Right ventricle myocardium superior (tissue), 1 donor: ENCODE results near the gene CES4A. TPM values are rescaled to one million over a fixed set of nuclear protein-coding genes. Genes with fewer than 3 reads are reported as not detected.
A peak's percentile ranks its signal among the peaks of the same experiment; 100 is the strongest.

Experiments
- ATAC-seq: fragments of 200-7000 bp; cut with Tn5 transposase; one replicate; pipeline ENCODE4 v1.9.1; 2020; ENCODE audit warnings: mild to moderate bottlenecking; ENCODE audit not compliant: poor library complexity
- DNase-seq: peaks from one replicate; pipeline ENCODE4 v3.0.0-alpha.2; 2020
- intact Hi-C: fragments of 100-400 bp; cut with DNase I; formaldehyde crosslinking; loops from one replicate; pipeline ENCODE4 v1.11.2; 2022
- total RNA-seq: library from RNA; stranded (reverse); fragmentation: NEBNext Ultra II Directional; extraction: Animal tissue kit (Norgen Biotek cat#: 25700); gene quantifications from one replicate; pipeline ENCODE4 v1.2.1, GENCODE V29; 2021
- donor health status: DM: no; HTN: yes; CAD: no; lungs with severe emphysema.

The CES4A gene
- total RNA-seq, 1 donor from 2014 or later = 6.2 TPM

GRCh38 chr16:67013823-67014633 is 25.6 kb downstream of the CES4A start:
- DNase-seq (peak; percentile 90), ATAC-seq (peak; percentile 94)
- intact Hi-C loops = no loop called here

- intact Hi-C loops = no loop called here
- no peak for DNase-seq
- ATAC-seq = no peak
These were observed 26.4 kb downstream of the CES4A start for GRCh38 chr16:67014634-67015312.

- no peak for ATAC-seq
- intact Hi-C loops = no loop called here
- DNase-seq = no peak
These were observed 26.9 kb downstream of the CES4A start for GRCh38 chr16:67015313-67015731.

- ATAC-seq (no peak), DNase-seq (no peak)
- intact Hi-C loops = no loop called here
These were observed 27.8 kb downstream of the CES4A start for GRCh38 chr16:67016143-67016542.

GRCh38 chr16:67016681-67017420 is 28.5 kb downstream of the CES4A start:
- intact Hi-C loops = no loop called here
- no peak for DNase-seq
- no peak for ATAC-seq

GRCh38 chr16:67017421-67017750 is 29.0 kb downstream of the CES4A start:
- intact Hi-C loops = no loop called here
- no peak for ATAC-seq
- DNase-seq = no peak

GRCh38 chr16:67017810-67018488 is 29.6 kb downstream of the CES4A start:
- ATAC-seq (no peak), DNase-seq (peak; percentile 55)
- intact Hi-C loops = no loop called here

GRCh38 chr16:67019171-67019570 is 30.8 kb downstream of the CES4A start:
- ATAC-seq = no peak
- intact Hi-C loops = no loop called here

GRCh38 chr16:67021321-67021720 is 32.9 kb downstream of the CES4A start:
- no peak for ATAC-seq
- no peak for DNase-seq
- intact Hi-C loops = no loop called here

More at GRCh38 chr16:67019171-67019570, 30.8 kb downstream of the CES4A start:
- no peak for DNase-seq

GRCh38 chr16:67022531-67023214 is 34.3 kb downstream of the CES4A start:
- DNase-seq (no peak), ATAC-seq (no peak)

GRCh38 chr16:67023689-67024088 is 35.3 kb downstream of the CES4A start:
- intact Hi-C loops = no loop called here
- ATAC-seq (no peak), DNase-seq (no peak)

More at GRCh38 chr16:67022531-67023214, 34.3 kb downstream of the CES4A start:
- intact Hi-C loops = no loop called here

GRCh38 chr16:67024384-67025209 is 36.2 kb downstream of the CES4A start:
- ATAC-seq (no peak), DNase-seq (no peak)
- intact Hi-C loops = no loop called here

- no peak for ATAC-seq
- DNase-seq = no peak
- intact Hi-C loops = no loop called here
These were observed 36.8 kb downstream of the CES4A start for GRCh38 chr16:67025210-67025550.

- intact Hi-C loops = no loop called here
- ATAC-seq = no peak
- DNase-seq = no peak
These were observed 38.2 kb downstream of the CES4A start for GRCh38 chr16:67026570-67026969.

- DNase-seq (no peak), ATAC-seq (no peak)
- intact Hi-C loops = no loop called here
These were observed 38.7 kb downstream of the CES4A start for GRCh38 chr16:67027046-67027445.

GRCh38 chr16:67028167-67028695 is 39.8 kb downstream of the CES4A start:
- DNase-seq (no peak), ATAC-seq (peak; percentile 1)
- intact Hi-C loops = no loop called here

GRCh38 chr16:67028696-67029253 is 40.4 kb downstream of the CES4A start, which contains the start of gene CBFB:
Gene CBFB, plus strand, starts transcription at chr16:67029149. Its CDS starts 259 bp downstream, at chr16:67029408.
- intact Hi-C loops = no loop called here
- ATAC-seq (peak; percentile 97), DNase-seq (peak; percentile 96)
